ENCODE results near the gene LTO1.

LTO1 gene

DNA sequence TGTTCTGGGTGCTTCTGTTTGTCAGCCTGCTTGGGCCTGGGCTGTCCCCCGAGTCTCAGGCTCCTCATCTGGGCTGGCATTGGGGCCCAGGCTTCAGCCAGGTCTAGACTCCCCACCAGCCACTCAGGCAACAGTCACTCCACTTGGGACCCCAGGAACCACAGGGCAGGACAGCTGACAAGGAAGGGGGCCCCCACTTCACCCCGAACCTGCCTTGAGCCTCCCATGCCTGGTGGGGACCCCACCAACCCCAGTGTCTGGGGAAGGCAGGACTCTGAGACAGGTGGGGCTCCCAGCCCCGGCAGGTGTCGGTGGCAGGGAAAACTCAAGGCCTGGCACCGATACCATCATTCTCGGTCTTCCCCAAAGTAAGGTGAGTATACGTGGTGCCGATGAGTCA is 11.7 kb upstream of the LTO1 start:
- DNase-seq = no peak
- TF ChIP-seq, protein P1, sequence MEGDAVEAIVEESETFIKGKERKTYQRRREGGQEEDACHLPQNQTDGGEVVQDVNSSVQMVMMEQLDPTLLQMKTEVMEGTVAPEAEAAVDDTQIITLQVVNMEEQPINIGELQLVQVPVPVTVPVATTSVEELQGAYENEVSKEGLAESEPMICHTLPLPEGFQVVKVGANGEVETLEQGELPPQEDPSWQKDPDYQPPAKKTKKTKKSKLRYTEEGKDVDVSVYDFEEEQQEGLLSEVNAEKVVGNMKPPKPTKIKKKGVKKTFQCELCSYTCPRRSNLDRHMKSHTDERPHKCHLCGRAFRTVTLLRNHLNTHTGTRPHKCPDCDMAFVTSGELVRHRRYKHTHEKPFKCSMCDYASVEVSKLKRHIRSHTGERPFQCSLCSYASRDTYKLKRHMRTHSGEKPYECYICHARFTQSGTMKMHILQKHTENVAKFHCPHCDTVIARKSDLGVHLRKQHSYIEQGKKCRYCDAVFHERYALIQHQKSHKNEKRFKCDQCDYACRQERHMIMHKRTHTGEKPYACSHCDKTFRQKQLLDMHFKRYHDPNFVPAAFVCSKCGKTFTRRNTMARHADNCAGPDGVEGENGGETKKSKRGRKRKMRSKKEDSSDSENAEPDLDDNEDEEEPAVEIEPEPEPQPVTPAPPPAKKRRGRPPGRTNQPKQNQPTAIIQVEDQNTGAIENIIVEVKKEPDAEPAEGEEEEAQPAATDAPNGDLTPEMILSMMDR (IDR thresholded peaks at IDR 0.05; ENCODE audit: low read depth, low read length) = no peak
- H3K27me3 ChIP-seq (ENCODE audit: insufficient read depth, low read depth, severe bottlenecking) = peaks cover 5% of the 10 kb centered on the region
- no peak overlapping the region for H3K27ac ChIP-seq
- H3K9me3 ChIP-seq (ENCODE audit: severe bottlenecking) = no peaks in the 10 kb centered on the region
- no peak overlapping the region for H3K4me3 ChIP-seq (ENCODE audit: low read depth, low read length)
- no peaks in the 10 kb centered on the region for H3K36me3 ChIP-seq

DNA sequence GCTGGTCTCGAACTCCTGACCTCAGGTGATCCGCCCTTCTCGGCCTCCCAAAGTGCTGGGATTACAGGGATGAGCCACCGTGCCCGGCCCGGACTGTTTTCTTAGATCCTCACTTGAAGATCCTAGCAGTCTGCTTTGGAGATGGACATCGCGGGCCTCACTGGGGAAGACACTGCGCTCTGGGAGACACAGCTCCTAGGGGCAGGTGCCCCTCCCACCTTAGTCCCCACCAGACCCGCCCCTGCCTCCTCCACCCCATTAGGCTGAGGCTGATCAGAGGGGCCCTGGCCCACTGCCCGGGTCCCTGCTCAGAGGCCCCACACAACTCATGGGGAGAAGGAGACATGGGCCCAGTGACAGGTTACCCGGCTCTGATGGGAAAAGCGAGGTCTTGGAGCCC is 11.3 kb upstream of the LTO1 start:
- Histone ChIP-seq H3K36me3 (no peaks in the 10 kb centered on the region), H3K4me3 (ENCODE audit: low read depth, low read length) (no peak overlapping the region), H3K9me3 (ENCODE audit: severe bottlenecking) (no peaks in the 10 kb centered on the region), H3K27ac (no peak overlapping the region), H3K27me3 (ENCODE audit: insufficient read depth, low read depth, severe bottlenecking) (peaks cover 5% of the 10 kb centered on the region)
- no peak for DNase-seq
- TF ChIP-seq, protein P1 (IDR thresholded peaks at IDR 0.05; ENCODE audit: low read depth, low read length) = no peak

DNA sequence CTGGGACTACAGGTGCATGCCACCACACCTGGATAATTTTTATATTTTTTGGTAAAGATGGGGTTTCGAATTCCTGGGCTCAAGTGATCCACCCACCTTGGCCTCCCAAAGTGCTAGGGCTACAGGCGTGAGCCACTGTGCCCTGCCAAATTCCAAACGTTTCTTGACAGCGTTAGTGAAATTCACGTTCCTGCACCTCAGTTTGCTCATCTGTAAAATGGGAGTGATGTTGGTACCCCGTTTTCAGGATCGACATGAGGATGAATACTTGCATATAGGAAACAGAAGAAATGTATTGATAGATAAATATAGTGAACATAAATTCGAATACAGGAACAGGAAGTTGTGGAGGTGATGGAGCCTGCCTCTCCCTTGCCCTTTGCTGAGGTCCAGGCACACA is 10.2 kb upstream of the LTO1 start:
- H3K9me3 ChIP-seq (ENCODE audit: severe bottlenecking) = no peaks in the 10 kb centered on the region
- DNase-seq = no peak
- no peak overlapping the region for H3K4me3 ChIP-seq (ENCODE audit: low read depth, low read length)
- H3K27ac ChIP-seq = no peak overlapping the region
- no peaks in the 10 kb centered on the region for H3K36me3 ChIP-seq
- peaks cover 5% of the 10 kb centered on the region for H3K27me3 ChIP-seq (ENCODE audit: insufficient read depth, low read depth, severe bottlenecking)
- TF ChIP-seq, protein P1 (IDR thresholded peaks at IDR 0.05; ENCODE audit: low read depth, low read length) = no peak

DNA sequence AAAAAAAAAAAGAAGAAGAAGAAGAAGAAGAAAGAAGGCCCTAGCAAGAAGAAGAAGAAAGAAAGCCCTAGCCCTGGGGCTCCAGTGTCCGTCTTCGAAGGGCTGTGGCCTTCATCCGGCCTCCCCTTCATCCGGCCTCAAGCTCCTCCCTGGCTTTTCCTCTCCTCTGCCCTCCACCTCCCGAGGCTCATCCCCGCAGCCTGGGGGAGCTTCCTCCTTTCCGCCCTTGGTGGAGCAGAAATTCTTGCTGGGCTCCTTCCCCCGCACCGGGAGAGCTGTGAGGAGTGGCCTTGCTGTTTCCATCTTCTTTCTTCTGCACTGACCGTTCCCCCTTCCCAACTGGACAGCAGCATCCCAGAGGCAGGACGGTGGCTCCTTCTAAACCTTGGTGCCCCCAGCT is 9.5 kb upstream of the LTO1 start:
- Histone ChIP-seq H3K9me3 (ENCODE audit: severe bottlenecking) (no peaks in the 10 kb centered on the region), H3K27me3 (ENCODE audit: insufficient read depth, low read depth, severe bottlenecking) (peaks cover 5% of the 10 kb centered on the region), H3K27ac (no peak overlapping the region), H3K36me3 (no peaks in the 10 kb centered on the region), H3K4me3 (ENCODE audit: low read depth, low read length) (no peak overlapping the region)
- DNase-seq = no peak
- TF ChIP-seq, protein P1 (IDR thresholded peaks at IDR 0.05; ENCODE audit: low read depth, low read length) = no peak

DNA sequence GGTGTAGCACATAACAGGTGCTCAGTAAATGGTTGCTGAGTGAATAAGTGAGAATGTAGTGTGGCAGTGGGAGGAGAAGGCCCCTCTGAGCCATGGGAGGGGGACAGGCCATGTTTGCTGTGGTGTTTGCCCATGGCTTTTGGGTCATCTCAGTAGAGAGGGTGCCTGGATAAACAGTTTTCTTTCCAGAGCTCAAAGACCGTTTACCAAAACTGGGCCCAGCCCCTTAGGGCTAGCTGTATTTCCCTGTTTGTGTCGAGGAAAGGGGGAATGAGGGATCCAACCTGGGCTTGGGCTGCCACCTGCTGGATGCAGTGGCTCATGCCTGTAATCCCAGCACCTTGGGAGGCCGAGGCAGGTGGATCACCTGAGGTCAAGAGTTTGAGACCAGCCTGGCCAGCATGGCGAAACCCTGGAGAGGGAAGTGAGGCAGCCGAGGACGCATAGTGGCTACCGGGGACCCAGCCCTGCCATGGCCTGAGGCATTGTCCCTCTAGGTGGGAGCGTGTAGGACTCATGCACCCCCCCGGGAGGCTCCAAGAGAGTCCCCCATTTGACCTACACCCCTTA is 8.7 kb upstream of the LTO1 start:
- TF ChIP-seq, protein P1 (IDR thresholded peaks at IDR 0.05; ENCODE audit: low read depth, low read length) = peak; percentile 77
- no peak overlapping the region for H3K4me3 ChIP-seq (ENCODE audit: low read depth, low read length)
- no peak overlapping the region for H3K27ac ChIP-seq
- DNase-seq = peak; percentile 61
- H3K27me3 ChIP-seq (ENCODE audit: insufficient read depth, low read depth, severe bottlenecking) = peaks cover 5% of the 10 kb centered on the region
- H3K36me3 ChIP-seq = no peaks in the 10 kb centered on the region
- no peaks in the 10 kb centered on the region for H3K9me3 ChIP-seq (ENCODE audit: severe bottlenecking)

DNA sequence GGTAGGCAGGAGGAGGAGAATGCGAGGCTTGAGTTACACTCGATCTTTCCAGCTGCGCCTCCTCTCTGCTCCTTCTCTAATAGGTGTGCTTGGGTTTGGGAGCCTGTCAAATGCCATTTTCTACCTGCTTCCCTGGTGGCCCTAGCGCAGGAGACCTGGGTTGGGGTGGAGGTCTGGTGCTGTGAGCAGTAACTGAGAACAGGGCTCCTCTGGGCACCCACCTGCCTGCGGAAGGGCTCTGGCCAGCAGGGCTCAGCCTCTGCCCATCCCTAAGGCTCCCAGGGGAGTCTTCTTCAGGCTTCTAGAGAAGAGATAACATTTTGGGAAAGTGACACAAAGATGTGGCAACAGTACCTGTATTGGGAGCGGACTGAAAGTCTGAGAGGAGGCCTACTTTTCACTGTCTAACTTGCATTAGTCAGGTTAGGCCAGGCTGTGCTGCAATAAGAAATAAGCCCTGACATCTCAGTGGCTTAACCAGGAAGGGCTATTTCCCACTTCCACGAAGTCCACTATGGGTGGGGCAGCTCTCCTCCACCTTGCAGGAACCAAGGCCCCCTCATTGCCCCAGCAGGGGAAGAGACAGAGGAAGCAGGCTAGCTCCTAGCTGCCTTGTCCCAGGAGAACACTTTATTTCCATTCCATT is 7.7 kb upstream of the LTO1 start:
- Histone ChIP-seq H3K4me3 (ENCODE audit: low read depth, low read length) (no peak overlapping the region), H3K36me3 (no peaks in the 10 kb centered on the region), H3K9me3 (ENCODE audit: severe bottlenecking) (no peaks in the 10 kb centered on the region), H3K27ac (no peak overlapping the region), H3K27me3 (ENCODE audit: insufficient read depth, low read depth, severe bottlenecking) (peaks cover 5% of the 10 kb centered on the region)
- TF ChIP-seq, protein P1 (IDR thresholded peaks at IDR 0.05; ENCODE audit: low read depth, low read length) = no peak
- no peak for DNase-seq

Data from WERI-Rb-1 (cell line).